Measurements from ENCODE around the gene ACTA1.

GRCh38 chr1:229411434-229412055 is 22.3 kb downstream of the ACTA1 start:
- no peak for TF ChIP-seq EP300 (IDR thresholded peaks at IDR 0.05)
- TF ChIP-seq CTCF (IDR thresholded peaks at IDR 0.05), result no peak
- no peak for TF ChIP-seq POLR2A (IDR thresholded peaks at IDR 0.05)
- TF ChIP-seq POLR2AphosphoS5 (IDR thresholded peaks at IDR 0.05), result no peak
